GM12892 (cell line): ENCODE data around the gene SHB.

Source experiments
- POLR2A ChIP-seq: IDR thresholded peaks from 2 replicates; pipeline ENCODE4 v1.6.1; 2011; ENCODE audit warnings: low read depth, low read length, control low read depth
- POLR2AphosphoS5 ChIP-seq: IDR thresholded peaks from 2 replicates; pipeline ENCODE4 v1.6.1; 2011; ENCODE audit warnings: low read depth, low read length, control low read depth

GRCh38 chr9:38043931-38044623 is 24.9 kb downstream of the SHB start:
- no peak for TF ChIP-seq POLR2A
- no peak for TF ChIP-seq POLR2AphosphoS5
